Pulmonary artery endothelial cell (primary cell): ENCODE measurements around the gene SEL1L. TPM values are rescaled to one million over a fixed set of nuclear protein-coding genes. Genes with fewer than 3 reads are reported as not detected.
"Not testable (repeated sequence)": the region's sequence is repeated elsewhere in the genome, so short reads cannot be mapped to it uniquely, and the experiment has no call there.

ENCODE experiments used
- DNase-seq: peaks from one replicate; pipeline ENCODE4 v3.0.0-alpha.2; 2011; ENCODE audit warnings: low read depth, low spot score
- total RNA-seq: library from RNA; depleted of rRNA; stranded (reverse); fragments of >200 nt; gene quantifications from 2 replicates; pipeline ENCODE4 v1.2.3, GENCODE V29; 2014

Gene SEL1L
- total RNA-seq, result 69.4 and 106 TPM in 2 replicates

- DNase-seq, result peak; percentile 99
Measured at GRCh38 chr14:81533536-81534343, at the start of gene SEL1L. Gene SEL1L (minus strand): TSS chr14:81533853. CDS start chr14:81533744, 109 bp downstream.

- no peak for DNase-seq
Measured at GRCh38 chr14:81582420-81582819, 48.8 kb upstream of the SEL1L start.

- DNase-seq, result no peak
Measured at GRCh38 chr14:81579115-81579514, 45.5 kb upstream of the SEL1L start.

GRCh38 chr14:81571437-81571836 is 37.8 kb upstream of the SEL1L start:
- DNase-seq, result no peak

GRCh38 chr14:81567302-81567701 is 33.6 kb upstream of the SEL1L start:
- DNase-seq, result no peak

- DNase-seq, result no peak
Measured at GRCh38 chr14:81565441-81566290, 32.0 kb upstream of the SEL1L start.

- DNase-seq, result no peak
Measured at GRCh38 chr14:81562818-81563217, 29.2 kb upstream of the SEL1L start.

- no peak for DNase-seq
Measured at GRCh38 chr14:81561084-81561775, 27.6 kb upstream of the SEL1L start.

- no peak for DNase-seq
Measured at GRCh38 chr14:81559385-81559784, 25.7 kb upstream of the SEL1L start.

- DNase-seq, result no peak
Measured at GRCh38 chr14:81557146-81557545, 23.5 kb upstream of the SEL1L start.

GRCh38 chr14:81555684-81556083 is 22.0 kb upstream of the SEL1L start:
- no peak for DNase-seq

- DNase-seq, result no peak
Measured at GRCh38 chr14:81555051-81555450, 21.4 kb upstream of the SEL1L start.

- DNase-seq, result no peak
Measured at GRCh38 chr14:81551471-81551870, 17.8 kb upstream of the SEL1L start.

- no peak for DNase-seq
Measured at GRCh38 chr14:81550001-81550637, 16.5 kb upstream of the SEL1L start.

- DNase-seq, result not testable (repeated sequence)
Measured at GRCh38 chr14:81541206-81541605, 7.6 kb upstream of the SEL1L start.

- DNase-seq, result no peak
Measured at GRCh38 chr14:81537193-81537592, 3.5 kb upstream of the SEL1L start.

- no peak for DNase-seq
Measured at GRCh38 chr14:81536241-81536771, 2.7 kb upstream of the SEL1L start.

- DNase-seq, result no peak
Measured at GRCh38 chr14:81535396-81536164, 1.9 kb upstream of the SEL1L start.

- DNase-seq, result no peak
Measured at GRCh38 chr14:81534510-81535074, 939 bp upstream of the SEL1L start.

- DNase-seq, result no peak
Measured at GRCh38 chr14:81533212-81533535, 479 bp downstream of the SEL1L start.
